Measurements from ENCODE around the gene TEKT2.

TEKT2 gene

GRCh38 chr1:36088265-36088576, 4.3 kb downstream of the TEKT2 start:
- DNase-seq, result no peak

GRCh38 chr1:36088577-36089392, 4.9 kb downstream of the TEKT2 start, which contains the start of gene ADPRS:
ADPRS (plus strand) TSS chr1:36088892; CDS start chr1:36088905, 13 bp downstream.
- peak; percentile 81 for DNase-seq

GRCh38 chr1:36089393-36090121, 5.7 kb downstream of the TEKT2 start:
- DNase-seq, result no peak

GRCh38 chr1:36091141-36091540, 7.2 kb downstream of the TEKT2 start:
- DNase-seq, result no peak

- no peak for DNase-seq
These were observed 7.8 kb downstream of the TEKT2 start for GRCh38 chr1:36091698-36092097.

GRCh38 chr1:36092166-36092797, 8.4 kb downstream of the TEKT2 start:
- DNase-seq, result no peak

GRCh38 chr1:36092798-36093185, 8.9 kb downstream of the TEKT2 start:
- DNase-seq, result no peak

- no peak for DNase-seq
These were observed 9.3 kb downstream of the TEKT2 start for GRCh38 chr1:36093226-36093625.

- no peak for DNase-seq
These were observed 10.0 kb downstream of the TEKT2 start for GRCh38 chr1:36093929-36094328.

GRCh38 chr1:36094621-36095061, 10.7 kb downstream of the TEKT2 start:
- no peak for DNase-seq

GRCh38 chr1:36095760-36096405, 12.0 kb downstream of the TEKT2 start:
- DNase-seq, result no peak

- DNase-seq, result no peak
These were observed 12.9 kb downstream of the TEKT2 start for GRCh38 chr1:36096500-36097432.

GRCh38 chr1:36097693-36098585, 14.0 kb downstream of the TEKT2 start:
- DNase-seq, result no peak

GRCh38 chr1:36098650-36099365, 14.9 kb downstream of the TEKT2 start:
- DNase-seq, result no peak

- DNase-seq, result peak; percentile 72
These were observed 15.9 kb downstream of the TEKT2 start for GRCh38 chr1:36099681-36100341.

GRCh38 chr1:36100376-36100775, 16.5 kb downstream of the TEKT2 start:
- DNase-seq, result no peak

- DNase-seq, result no peak
These were observed 17.7 kb downstream of the TEKT2 start for GRCh38 chr1:36101546-36101945.

- DNase-seq, result no peak
These were observed 22.4 kb downstream of the TEKT2 start for GRCh38 chr1:36106269-36106668.

- no peak for DNase-seq
These were observed 23.5 kb downstream of the TEKT2 start for GRCh38 chr1:36107394-36107793.

- DNase-seq, result no peak
These were observed 24.4 kb downstream of the TEKT2 start for GRCh38 chr1:36108314-36108713.
